A549 (cell line): ENCODE data around the gene SORCS2. TPM values are rescaled to one million over a fixed set of nuclear protein-coding genes. Genes with fewer than 3 reads are reported as not detected.

Experiments
- ATAC-seq, 2 experiments: fragments of 200-7000 bp in 1 of 2; fragments of >200 bp in 1 of 2; cut with Nextera tagmentation in 1 of 2; cut with Tn5 transposase in 1 of 2; 3 replicates each; pipeline versions ENCODE4 v1.8.0 to v1.9.1; 2018 to 2020; ENCODE audit warnings: mild to moderate bottlenecking in 1 of 2, moderate library complexity in 1 of 2
- CTCF ChIA-PET: fragments of 300-600 bp; sonication (Branson Sonifier 250); formaldehyde crosslinking; extraction: SDS; loops from one replicate; lab custom pipeline; 2021; ENCODE audit warnings: antibody characterized with exemption, inconsistent platforms; lab: Yijun Ruan, JAX
- POLR2A ChIA-PET: fragments of 350-600 bp; formaldehyde crosslinking; extraction: SDS; loops from one replicate; lab custom pipeline; 2021; ENCODE audit warnings: antibody characterized with exemption, inconsistent platforms; lab: Yijun Ruan, JAX
- DNase-seq, 2 experiments: peaks; one replicate each; pipeline versions ENCODE4 v3.0.0 to v3.0.0-alpha.2; 2011 to 2016; ENCODE audit warnings: low read depth in 1 of 2, low spot score in 1 of 2
- FAIRE-seq: peaks from 2 replicates; lab custom pipeline; 2011; peaks lifted over from hg19 to GRCh38; lab: Jason Lieb, UNC
- H3K27ac ChIP-seq, 2 experiments: fragments of >200 bp; sonication (Bioruptor Twin); formaldehyde crosslinking; 3 replicates each; pipeline ENCODE4 v1.5.1; 2016 to 2017
- H3K4me1 ChIP-seq: fragments of >200 bp; sonication (Bioruptor Twin); formaldehyde crosslinking; 3 replicates; pipeline ENCODE4 v1.6.1; 2016
- H3K4me2 ChIP-seq: fragments of >200 bp; sonication (Bioruptor Twin); formaldehyde crosslinking; 3 replicates; pipeline ENCODE4 v1.6.1; 2016
- H3K4me3 ChIP-seq: fragments of >200 bp; sonication (Bioruptor Twin); formaldehyde crosslinking; 3 replicates; pipeline ENCODE4 v1.5.1; 2016
- H3K9me3 ChIP-seq: fragments of >200 bp; sonication (Bioruptor Twin); formaldehyde crosslinking; 3 replicates; pipeline ENCODE4 v1.6.1; 2016
- BCL3 ChIP-seq: fragments of >200 bp; sonication (Bioruptor Twin); formaldehyde crosslinking; IDR thresholded peaks from 3 replicates; pipeline ENCODE4 v1.6.1; 2016
- CBX8 ChIP-seq: fragments of 200-600 bp; sonication (generic); IDR thresholded peaks from 2 replicates; pipeline ENCODE4 v1.6.1; 2016
- CHD2 ChIP-seq: fragments of 150-350 bp; IDR thresholded peaks from 2 replicates; pipeline ENCODE4 v1.6.1; 2014; ENCODE audit warnings: low read length; ENCODE audit not compliant: partially characterized antibody
- E2F6 ChIP-seq: IDR thresholded peaks from 2 replicates; pipeline ENCODE4 v1.6.1; 2012; ENCODE audit warnings: low read depth, borderline replicate concordance
- EHF ChIP-seq: fragments of 250-450 bp; sonication (Bioruptor Pico); IDR thresholded peaks from 2 replicates; pipeline ENCODE4 v1.5.0; 2020; ENCODE audit warnings: mild to moderate bottlenecking
- EHMT2 ChIP-seq: fragments of 200-600 bp; sonication (generic); IDR thresholded peaks from 2 replicates; pipeline ENCODE4 v1.6.1; 2016; ENCODE audit warnings: antibody characterized with exemption, low read depth, mild to moderate bottlenecking, moderate library complexity
- HEYL ChIP-seq: fragments of 250-450 bp; sonication (Bioruptor Pico); IDR thresholded peaks from 2 replicates; pipeline ENCODE4 v1.8.0; 2021; ENCODE audit warnings: mild to moderate bottlenecking, moderate library complexity
- HOXA7 ChIP-seq: fragments of 250-450 bp; sonication (Bioruptor Pico); IDR thresholded peaks from 2 replicates; pipeline ENCODE4 v1.5.0; 2020; ENCODE audit warnings: mild to moderate bottlenecking, moderate library complexity
- HOXB13 ChIP-seq: fragments of 250-450 bp; sonication (Bioruptor Pico); IDR thresholded peaks from 2 replicates; pipeline ENCODE4 v1.5.0; 2020; ENCODE audit warnings: low read depth, mild to moderate bottlenecking, moderate library complexity
- HOXB5 ChIP-seq: fragments of 250-450 bp; sonication (Bioruptor Pico); IDR thresholded peaks from 2 replicates; pipeline ENCODE4 v1.5.0; 2020; ENCODE audit warnings: mild to moderate bottlenecking, moderate library complexity
- KDM1A ChIP-seq: fragments of 200-600 bp; sonication (generic); IDR thresholded peaks from 2 replicates; pipeline ENCODE4 v1.6.1; 2016; ENCODE audit warnings: low read depth, mild to moderate bottlenecking
- KDM5A ChIP-seq: fragments of 200-600 bp; sonication (generic); IDR thresholded peaks from 2 replicates; pipeline ENCODE4 v1.6.1; 2016; ENCODE audit warnings: antibody characterized with exemption, mild to moderate bottlenecking
- MAFK ChIP-seq: fragments of 450-650 bp; IDR thresholded peaks from 2 replicates; pipeline ENCODE4 v1.6.1; 2014; ENCODE audit not compliant: partially characterized antibody
- NPAS2 ChIP-seq: fragments of 250-450 bp; sonication (Bioruptor Pico); IDR thresholded peaks from 2 replicates; pipeline ENCODE4 v1.8.0; 2022; ENCODE audit warnings: mild to moderate bottlenecking, moderate library complexity, borderline replicate concordance
- PBX3 ChIP-seq: IDR thresholded peaks from 2 replicates; pipeline ENCODE4 v1.6.1; 2012
- POLR2A ChIP-seq: IDR thresholded peaks from 2 replicates; pipeline ENCODE4 v1.6.1; 2012; ENCODE audit warnings: mild to moderate bottlenecking, low read length
- SMC3 ChIP-seq: fragments of >200 bp; sonication (Bioruptor Twin); formaldehyde crosslinking; IDR thresholded peaks from 3 replicates; pipeline ENCODE4 v1.6.1; 2018; ENCODE audit warnings: inconsistent platforms
- SREBF2 ChIP-seq: fragments of 450-650 bp; IDR thresholded peaks from 2 replicates; pipeline ENCODE4 v1.6.1; 2014; ENCODE audit warnings: mild to moderate bottlenecking, moderate library complexity
- TFCP2L1 ChIP-seq: fragments of 250-450 bp; sonication (Bioruptor Pico); IDR thresholded peaks from 2 replicates; pipeline ENCODE4 v1.5.0; 2021; ENCODE audit warnings: mild to moderate bottlenecking
- ZC3H11A ChIP-seq: fragments of 450-650 bp; IDR thresholded peaks from 2 replicates; pipeline ENCODE4 v1.6.1; 2014; ENCODE audit warnings: antibody characterized with exemption, mild to moderate bottlenecking
- ZSCAN20 ChIP-seq: fragments of 250-450 bp; sonication (Bioruptor Pico); IDR thresholded peaks from 2 replicates; pipeline ENCODE4 v1.8.0; 2022; ENCODE audit warnings: mild to moderate bottlenecking, moderate library complexity
- WGBS: methylation state at CpG from one replicate; pipeline ENCODE4 v1.1.6; 2017; ENCODE audit errors: missing lambda C conversion rate; 5-methylcytosine and 5-hydroxymethylcytosine counted together
- polyA plus RNA-seq, 4 experiments: library from polyadenylated mRNA; depleted of rRNA in 3 of 4; stranded (reverse); fragments of >200 nt; fragmentation: RNase III in 1 of 4; extraction: RNeasy Plus Mini Kit Qiagen cat#74134 plus additional on column Dnase treatment in 1 of 4; gene quantifications; 2 replicates in 3 of 4; 3 replicates in 1 of 4; pipeline ENCODE4 v1.2.3, GENCODE V29; 2011 to 2017

Gene SORCS2
- polyA plus RNA-seq, 2 of the 4 experiments (the other 2 are of a cell fraction): 1.4 to 4.6 TPM

DNA sequence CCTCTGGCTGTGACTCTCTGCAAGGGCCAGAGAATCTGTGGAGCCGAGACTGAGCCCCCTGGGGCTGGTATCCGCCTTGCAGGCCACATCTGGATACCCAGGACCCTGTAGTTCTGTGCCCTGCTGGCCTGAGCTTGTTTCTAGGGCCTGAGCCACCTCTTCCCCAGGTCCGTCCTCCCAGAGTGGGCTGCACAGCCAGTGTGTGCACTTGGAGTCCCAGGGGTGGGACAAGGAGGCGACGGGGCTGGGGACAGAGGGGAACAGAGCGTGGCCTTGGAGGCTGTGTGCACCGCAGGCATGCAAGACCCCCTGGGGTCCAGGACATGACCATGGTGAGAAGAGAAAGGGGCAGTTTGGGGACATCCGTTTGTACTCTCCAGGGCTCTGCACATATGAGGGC is 105.5 kb downstream of the SORCS2 start:
- ATAC-seq: no peak
- Histone ChIP-seq H3K27ac (no peak overlapping the region), H3K4me2 (no peak overlapping the region), H3K4me1 (no peaks in the 10 kb centered on the region), H3K4me3 (no peak overlapping the region), H3K9me3 (no peaks in the 10 kb centered on the region)
- no peak for DNase-seq
- CTCF ChIA-PET: interaction anchor here (1.5 to 2.6 kb wide), 3 partner anchors 11 to 112 kb away, joined by 4 to 16 read pairs (median 5); no protein-coding TSS in a partner anchor
- TF ChIP-seq POLR2A (no peak), CHD2 (no peak), SMC3 (no peak), HEYL (CRISPR knock-in tag) (no peak), ZC3H11A (no peak), EHMT2 (no peak), HOXB13 (CRISPR knock-in tag) (no peak), BCL3 (no peak), NPAS2 (no peak), HOXB5 (no peak), SREBF2 (no peak), TFCP2L1 (CRISPR knock-in tag) (no peak), EHF (CRISPR knock-in tag) (no peak), HOXA7 (CRISPR knock-in tag) (no peak), CBX8 (no peak), PBX3 (no peak), E2F6 (no peak)
- 85% methylated on average over 5 of the region's 8 CpGs for WGBS
- FAIRE-seq: no peak
- POLR2A ChIA-PET: no interaction called here

DNA sequence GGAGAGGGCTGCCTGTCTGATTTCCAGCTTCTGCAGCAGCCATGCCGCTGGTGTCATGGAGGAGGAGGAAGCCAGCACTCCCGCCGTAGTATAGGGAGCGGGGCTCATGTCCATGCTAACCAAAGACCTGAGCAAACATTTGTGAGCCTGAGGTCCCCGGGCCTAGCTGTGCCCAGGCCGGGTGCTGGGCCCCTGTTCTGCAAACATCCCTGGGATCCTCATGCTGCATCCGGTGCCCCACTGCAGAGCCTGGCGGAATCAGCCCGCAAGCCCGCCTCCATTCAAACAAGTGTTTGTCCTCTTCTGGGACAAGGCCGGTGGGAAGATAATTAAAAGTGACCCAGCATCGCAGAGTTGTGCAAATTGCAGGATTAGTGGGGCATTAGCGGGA is 106.3 kb downstream of the SORCS2 start:
- Histone ChIP-seq H3K4me2 (no peak overlapping the region), H3K4me3 (no peak overlapping the region), H3K4me1 (no peaks in the 10 kb centered on the region), H3K9me3 (no peaks in the 10 kb centered on the region), H3K27ac (no peak overlapping the region)
- WGBS: 86% methylated on average over 11 of the region's 13 CpGs
- ATAC-seq: no peak
- TF ChIP-seq CHD2 (no peak), MAFK (no peak), ZSCAN20 (no peak), KDM5A (no peak), HOXB5 (no peak), KDM1A (no peak)
- ChIA-PET POLR2A (no interaction called here), CTCF (interaction anchor here (0.6 to 2.0 kb wide), 4 partner anchors 11 to 107 kb away, joined by 3 to 12 read pairs (median 4); no protein-coding TSS in a partner anchor)
- no peak for FAIRE-seq
- no peak for DNase-seq

DNA sequence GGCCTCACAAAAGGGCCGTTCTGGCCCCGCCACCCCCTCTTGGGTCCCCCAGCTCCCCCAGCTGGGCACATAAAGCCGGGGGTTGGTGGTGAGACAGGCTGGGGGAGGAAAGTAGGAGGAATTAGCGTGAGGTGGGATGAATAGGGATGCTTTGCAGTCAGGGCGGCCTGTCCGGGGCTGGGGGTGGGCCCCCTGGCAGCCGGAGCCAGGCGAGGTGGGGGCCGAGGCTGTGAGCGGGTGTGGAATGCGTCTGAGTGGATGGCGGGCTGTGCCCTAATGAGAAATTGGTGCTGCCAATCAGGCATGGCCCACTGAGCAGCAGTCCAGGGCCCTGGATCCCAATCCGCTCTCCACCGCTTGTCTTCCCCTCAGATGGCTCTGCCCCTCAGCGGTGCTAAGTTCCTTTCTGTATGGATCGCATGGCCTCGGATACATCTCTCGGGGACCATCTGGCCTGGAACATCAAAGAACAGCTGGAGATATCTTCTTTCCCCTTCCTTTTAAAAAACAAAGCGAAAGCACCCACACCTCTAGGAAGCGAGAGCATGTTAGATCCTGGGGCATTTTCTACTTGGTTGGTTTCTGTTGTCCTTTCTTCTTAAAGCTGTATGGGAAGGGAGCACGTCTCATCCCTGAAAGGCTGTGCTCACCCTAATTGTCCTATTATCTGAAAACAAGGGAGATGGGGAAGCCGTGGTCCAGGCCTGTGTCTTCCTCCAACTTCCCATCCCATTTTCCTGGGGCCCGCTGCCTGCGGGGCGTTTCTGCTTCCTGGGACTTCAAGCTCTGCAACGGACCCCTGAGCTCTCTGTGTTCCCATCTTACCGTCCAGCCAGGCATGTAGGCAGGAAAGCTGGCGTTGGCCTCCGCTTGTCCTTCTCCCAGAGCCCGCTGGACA is 106.9 kb downstream of the SORCS2 start:
- POLR2A ChIA-PET: no interaction called here
- H3K9me3 ChIP-seq: no peaks in the 10 kb centered on the region
- no peak for TF ChIP-seq ZC3H11A
- TF ChIP-seq, all 56 proteins: peak for 0
- CTCF ChIA-PET: interaction anchor here (0.6 to 2.9 kb wide), 5 partner anchors 10 to 110 kb away, joined by 3 to 12 read pairs (median 3); partner anchors contain the start of gene SORCS2
- Histone ChIP-seq H3K27ac (no peak overlapping the region), H3K4me1 (no peaks in the 10 kb centered on the region), H3K4me3 (no peak overlapping the region), H3K4me2 (no peak overlapping the region)
- no peak for DNase-seq
- ATAC-seq: no peak
- no peak for FAIRE-seq
- 85% methylated on average over 25 of the region's 30 CpGs for WGBS
